NCI-H69 (cell line): Measurements from ENCODE around the gene NFU1.
"Not testable (repeated sequence)": the region's sequence is repeated elsewhere in the genome, so short reads cannot be mapped to it uniquely, and the experiment has no call there.

Source experiments
- DNase-seq: peaks from one replicate; lab custom pipeline; 2025; lab: John Stamatoyannopoulos, UW

Gene NFU1

GRCh38 chr2:69387770-69388481 is 49.3 kb downstream of the NFU1 start:
- peak; percentile 2 for DNase-seq

DNA sequence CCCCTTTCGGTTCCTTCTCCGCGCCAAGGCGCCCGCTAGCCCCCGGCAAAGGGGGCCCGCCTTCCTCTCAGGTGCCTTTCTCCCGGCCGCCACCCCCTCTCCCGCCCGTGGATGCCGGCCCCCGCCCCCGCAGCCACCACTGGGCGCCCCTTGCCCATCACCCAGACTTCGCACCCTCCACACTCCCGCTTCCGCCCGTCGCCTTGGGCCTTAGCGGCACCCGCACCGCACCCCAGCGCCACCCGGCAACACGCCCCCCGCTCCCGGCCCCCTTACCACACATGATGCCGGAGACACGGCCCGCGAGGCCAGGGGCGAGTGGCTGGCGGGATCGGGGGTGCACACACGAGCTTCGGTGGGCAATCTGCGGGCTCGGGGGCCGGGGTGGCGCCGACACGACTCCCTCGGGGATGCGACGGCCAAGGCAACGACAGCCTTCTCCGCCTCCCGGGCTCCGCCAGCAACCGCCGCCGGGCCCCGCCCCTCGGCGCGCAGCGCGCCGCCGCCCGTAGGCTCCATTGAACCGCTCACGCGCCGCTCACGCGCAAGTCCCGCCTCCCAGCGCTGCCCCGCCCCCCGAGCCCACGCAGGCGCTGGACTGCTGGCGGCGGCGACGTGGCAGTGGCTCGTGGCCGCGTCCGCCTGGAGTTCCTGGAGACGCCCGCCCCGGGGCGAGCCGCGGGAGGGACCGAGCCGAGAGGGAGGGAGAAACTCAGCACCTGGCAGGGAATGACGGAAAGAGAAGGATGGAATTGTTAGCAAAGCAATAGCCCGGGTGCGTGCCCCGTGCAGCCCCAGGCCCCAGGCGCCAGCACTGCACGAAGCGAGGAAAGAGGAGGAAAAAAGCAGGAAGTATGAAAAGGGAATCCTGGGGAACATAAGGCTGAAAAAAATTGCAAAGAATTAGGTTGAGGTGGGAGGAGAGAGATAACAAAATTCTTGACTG is 50.2 kb downstream of the NFU1 start, which contains the start of gene GFPT1:
GFPT1 (minus strand) TSS at position 439 of the 946 bp plus-strand sequence; CDS start at position 283, 156 bp downstream.
- peak; percentile 95 for DNase-seq

DNA sequence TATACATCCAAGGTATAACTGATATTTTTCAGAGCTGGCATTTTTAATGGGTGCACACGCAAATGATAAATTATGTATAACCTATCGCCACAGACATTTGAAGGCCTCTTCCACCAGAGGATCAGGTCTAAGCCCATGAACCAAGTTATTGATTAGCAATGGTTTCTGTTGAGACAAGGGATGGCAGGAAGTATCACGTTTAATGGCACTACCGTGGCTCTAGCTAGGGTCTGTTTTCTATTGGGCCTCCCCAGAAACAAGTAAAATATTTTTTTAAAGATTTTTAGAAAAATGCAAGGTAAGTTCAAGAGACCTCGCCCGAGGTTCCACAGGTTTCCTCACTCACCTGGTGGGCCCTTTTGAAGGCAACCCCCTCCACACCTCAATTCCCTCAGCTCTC is 50.9 kb downstream of the NFU1 start:
- DNase-seq = peak; percentile 32

- peak; percentile 3 for DNase-seq
Measured at GRCh38 chr2:69385443-69386151, 51.6 kb downstream of the NFU1 start.

- DNase-seq = no peak
Measured at GRCh38 chr2:69384618-69385081, 52.6 kb downstream of the NFU1 start.

- no peak for DNase-seq
Measured at GRCh38 chr2:69383176-69383812, 53.9 kb downstream of the NFU1 start.

- DNase-seq = no peak
Measured at GRCh38 chr2:69382547-69382946, 54.7 kb downstream of the NFU1 start.

GRCh38 chr2:69381337-69381737 is 55.9 kb downstream of the NFU1 start:
- no peak for DNase-seq

DNA sequence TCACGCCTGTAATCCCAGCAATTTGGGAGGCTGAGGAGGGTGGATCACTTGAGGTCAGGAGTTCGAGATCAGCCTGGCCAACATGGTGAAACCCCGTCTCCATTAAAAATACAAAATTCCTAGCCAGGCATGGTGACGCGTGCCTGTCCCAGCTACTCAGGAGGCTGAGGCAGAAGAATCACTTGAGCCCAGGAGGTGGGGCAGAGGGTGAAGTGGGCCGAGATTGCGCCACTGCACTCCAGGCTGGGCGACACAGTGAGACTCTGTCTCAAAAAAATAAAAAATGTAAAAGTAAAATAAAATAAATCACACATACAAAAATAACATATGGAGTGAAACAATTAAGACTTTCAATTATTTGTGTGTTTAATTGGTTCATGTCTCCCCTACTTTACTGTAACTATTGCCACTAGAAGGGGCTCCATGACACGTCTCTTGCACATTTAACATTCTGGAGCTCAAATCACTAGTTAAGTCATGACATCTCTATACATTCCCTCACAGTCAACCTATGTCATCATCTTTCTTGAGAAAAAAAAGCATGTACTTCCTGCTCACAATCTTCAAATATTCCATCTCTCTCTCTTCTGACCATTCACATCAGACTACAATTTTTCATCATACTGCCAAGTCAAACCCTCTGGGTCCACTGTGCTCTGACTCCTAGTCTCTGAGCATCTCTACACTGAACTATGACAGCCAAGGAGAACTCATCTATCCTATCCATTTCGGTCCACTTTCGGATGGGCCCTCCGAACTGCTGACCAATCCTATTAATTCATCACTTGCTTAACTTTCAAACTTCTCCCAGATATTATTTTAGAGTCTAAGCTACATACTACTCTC is 56.9 kb downstream of the NFU1 start:
- DNase-seq = no peak

DNA sequence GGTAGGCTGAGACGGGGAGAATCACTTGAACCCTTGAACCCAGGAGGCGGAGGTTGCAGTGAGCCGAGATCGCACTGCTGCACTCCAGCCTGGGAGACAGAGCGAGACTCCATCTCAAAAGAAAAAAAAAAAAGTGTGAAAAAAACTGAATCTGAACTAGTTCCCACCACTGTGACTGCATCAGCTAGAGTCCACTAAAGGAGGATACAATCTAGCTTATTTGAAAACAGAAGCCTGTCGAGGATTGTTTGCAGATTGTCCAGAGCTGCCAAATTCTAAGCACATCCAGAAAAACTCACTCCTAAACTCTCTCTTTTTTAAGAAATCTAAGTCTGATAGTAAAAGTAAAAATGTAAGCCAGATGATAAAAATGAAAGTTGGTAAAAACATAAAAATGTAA is 60.8 kb downstream of the NFU1 start:
- peak; percentile 46 for DNase-seq

DNA sequence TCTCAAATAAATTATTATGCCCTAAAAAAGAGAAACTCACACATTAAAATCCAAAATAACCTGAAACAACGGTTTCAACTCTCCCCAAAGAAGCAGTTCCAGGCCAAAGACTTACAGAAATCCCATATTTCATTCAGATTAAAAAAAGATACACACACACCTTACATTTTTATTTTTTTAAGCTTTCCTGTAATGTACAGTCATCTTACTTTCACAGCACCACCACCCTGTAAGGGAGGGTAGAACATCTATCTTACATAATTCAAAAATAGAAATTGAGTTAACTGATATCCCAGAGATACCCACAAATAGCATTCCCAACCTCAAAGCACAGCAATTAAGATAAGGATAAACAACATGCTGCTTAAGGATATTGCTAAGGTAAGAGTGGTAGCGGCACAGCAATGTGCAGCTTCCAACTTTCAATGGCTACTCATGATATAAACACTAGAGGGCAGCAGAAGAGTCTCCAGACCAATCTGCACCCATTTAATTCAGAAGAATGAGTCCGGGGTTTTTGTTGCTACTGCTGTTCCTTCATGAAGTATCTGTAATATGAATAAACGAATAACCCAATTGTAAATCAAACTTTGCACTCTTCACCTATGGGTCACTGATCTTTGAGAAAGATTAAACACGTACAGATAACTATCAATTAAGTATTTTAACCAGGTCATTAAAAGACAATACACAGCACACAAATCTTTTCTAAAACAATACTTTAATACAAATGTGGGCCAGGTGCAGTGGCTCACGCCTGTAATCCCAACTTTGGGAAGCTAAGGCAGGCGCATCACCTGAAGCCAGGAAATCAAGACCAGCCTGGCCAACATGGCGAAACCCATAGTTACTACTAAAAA is 61.5 kb downstream of the NFU1 start:
- peak; percentile 83 for DNase-seq

DNA sequence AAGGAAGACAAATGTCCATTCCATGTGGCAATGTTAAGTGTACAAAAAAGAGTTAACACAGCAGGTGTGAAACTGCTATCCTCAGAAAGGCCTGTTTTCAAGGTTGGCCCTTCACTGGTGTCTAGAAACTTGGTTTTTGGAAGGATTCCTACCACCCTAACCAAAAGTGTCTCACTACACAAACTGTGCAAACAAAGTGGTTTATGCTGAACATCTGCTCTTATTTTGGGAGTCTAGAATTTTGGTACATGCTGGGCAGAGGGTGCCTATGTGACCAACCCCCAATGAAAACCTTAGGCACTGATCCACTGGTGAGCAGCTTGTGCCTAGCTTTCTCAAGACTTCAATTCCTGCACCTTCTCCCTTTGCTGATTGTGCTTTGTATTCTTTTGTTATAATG is 64.5 kb downstream of the NFU1 start:
- peak; percentile 1 for DNase-seq

DNA sequence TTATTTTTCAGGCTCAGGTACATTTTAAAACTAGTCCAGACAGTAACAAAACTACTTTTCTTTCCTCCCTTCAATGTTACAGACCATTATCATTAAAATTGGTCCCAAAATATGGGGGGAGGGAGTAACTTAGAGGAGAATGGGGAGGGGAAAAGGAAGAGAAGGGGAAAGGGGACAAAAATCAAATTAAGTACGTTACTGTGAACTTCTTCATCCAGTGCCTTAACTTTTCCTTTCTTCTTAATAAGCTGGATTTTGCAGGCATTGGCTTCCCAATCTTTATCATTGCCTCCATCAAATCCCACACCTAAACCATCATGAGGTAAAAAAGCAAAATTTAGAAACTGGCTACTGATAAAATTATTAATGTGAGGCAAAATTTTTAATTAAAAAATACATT is 67.4 kb downstream of the NFU1 start:
- no peak for DNase-seq

GRCh38 chr2:69368588-69368987 is 68.6 kb downstream of the NFU1 start:
- no peak for DNase-seq

- no peak for DNase-seq
Measured at GRCh38 chr2:69359371-69359770, 77.9 kb downstream of the NFU1 start.

DNA sequence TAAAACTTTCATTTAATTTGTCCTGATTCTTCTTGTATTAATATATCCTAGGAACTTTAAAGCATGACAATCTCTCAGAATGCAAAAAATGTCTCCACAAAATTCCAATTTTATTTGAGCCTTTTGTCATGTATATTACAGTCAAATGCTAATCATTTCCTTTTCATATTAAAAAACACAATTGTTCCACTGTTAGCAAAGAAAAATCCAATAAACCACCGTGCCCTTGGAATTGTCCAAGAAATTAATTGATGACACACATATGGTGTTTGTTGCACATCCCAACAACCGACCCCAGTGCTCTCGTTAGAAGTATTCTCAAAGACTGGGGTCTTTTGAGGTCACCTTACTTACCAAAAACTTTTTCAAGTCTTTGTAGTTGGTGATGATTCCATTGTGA is 78.3 kb downstream of the NFU1 start:
- no peak for DNase-seq

- DNase-seq = no peak
Measured at GRCh38 chr2:69356471-69356870, 80.8 kb downstream of the NFU1 start.

DNA sequence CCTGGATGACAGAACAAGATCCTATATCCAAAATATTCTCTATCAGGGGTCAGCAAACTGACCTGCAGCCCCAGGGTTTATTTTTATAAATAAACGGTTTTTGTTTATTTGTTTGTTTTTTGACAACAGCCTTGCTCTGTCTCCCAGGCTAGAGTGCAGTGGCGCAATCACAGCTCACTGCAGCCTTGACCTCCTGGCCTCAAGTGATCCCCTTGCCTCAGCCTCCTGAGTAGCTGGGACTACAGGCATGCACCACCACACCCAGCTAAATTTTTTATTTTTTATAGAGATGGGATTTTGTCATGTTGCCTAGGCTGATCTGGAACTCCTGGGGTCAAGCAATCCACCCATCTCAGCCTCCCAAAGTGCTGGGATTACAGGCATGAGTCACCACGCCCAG is 82.3 kb downstream of the NFU1 start:
- DNase-seq = not testable (repeated sequence)

GRCh38 chr2:69353360-69353759 is 83.9 kb downstream of the NFU1 start:
- no peak for DNase-seq

DNA sequence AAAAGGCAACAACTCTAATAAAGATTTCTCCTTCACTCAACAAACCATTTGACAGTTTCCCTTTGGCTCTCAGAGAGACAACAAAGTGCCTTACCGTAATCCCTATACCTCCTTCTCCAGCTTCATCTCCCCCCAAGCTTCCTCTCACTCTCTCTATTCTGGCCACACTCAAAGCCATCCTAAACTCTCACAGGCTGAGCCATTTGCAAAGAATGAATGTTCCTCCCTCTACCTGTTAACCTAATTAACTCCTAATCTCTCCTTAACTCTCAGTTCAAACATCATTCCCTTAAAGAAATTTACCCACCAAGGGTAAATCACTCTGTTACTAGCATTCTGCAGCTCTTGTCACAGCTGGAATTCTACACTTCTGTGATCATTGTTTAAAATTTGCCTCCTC is 88.5 kb downstream of the NFU1 start:
- DNase-seq = no peak
